Measurements from ENCODE around the gene LMF1.

The LMF1 gene

GRCh38 chr16:815861-816260 is 154.9 kb downstream of the LMF1 start:
- H3K4me3 Mint-ChIP-seq, result no peak overlapping the region
- no peaks in the 10 kb centered on the region for H3K9me3 Mint-ChIP-seq
- peaks cover 17% of the 10 kb centered on the region for H3K27me3 Mint-ChIP-seq (ENCODE audit: low read depth)
- peaks cover 2% of the 10 kb centered on the region for H3K4me1 Mint-ChIP-seq (ENCODE audit: low read depth)
- H3K27ac Mint-ChIP-seq, result no peak overlapping the region
- H3K36me3 Mint-ChIP-seq (ENCODE audit: low read depth), result no peaks in the 10 kb centered on the region

DNA sequence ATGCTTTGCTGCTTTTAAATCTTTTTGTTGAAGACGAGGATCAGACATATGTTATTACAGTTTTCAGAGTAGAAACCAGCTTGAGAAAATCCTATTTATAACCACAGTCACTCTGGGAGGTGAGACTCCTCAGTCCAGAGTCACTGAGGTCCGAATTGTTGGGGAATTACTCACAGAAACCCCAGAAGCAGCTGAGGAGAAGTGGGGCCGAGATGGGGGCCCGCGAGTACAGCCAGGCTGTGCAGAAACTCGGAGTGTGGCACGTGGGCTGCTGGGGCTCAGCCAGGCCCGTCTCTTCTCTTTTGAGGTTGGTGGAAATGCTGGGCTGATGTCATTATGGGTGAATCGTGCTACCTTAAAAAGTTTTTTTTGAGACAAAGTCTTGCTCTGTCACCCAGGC is 155.8 kb downstream of the LMF1 start:
- Mint-ChIP-seq H3K27ac (no peak overlapping the region), H3K9me3 (no peaks in the 10 kb centered on the region), H3K4me1 (ENCODE audit: low read depth) (peaks cover 2% of the 10 kb centered on the region), H3K4me3 (no peak overlapping the region), H3K36me3 (ENCODE audit: low read depth) (no peaks in the 10 kb centered on the region), H3K27me3 (ENCODE audit: low read depth) (peaks cover 17% of the 10 kb centered on the region)

- Mint-ChIP-seq H3K27me3 (ENCODE audit: low read depth) (peaks cover 17% of the 10 kb centered on the region), H3K36me3 (ENCODE audit: low read depth) (no peaks in the 10 kb centered on the region), H3K9me3 (no peaks in the 10 kb centered on the region), H3K27ac (no peak overlapping the region), H3K4me1 (ENCODE audit: low read depth) (no peaks in the 10 kb centered on the region), H3K4me3 (no peak overlapping the region)
Observed at GRCh38 chr16:813916-814412, 156.8 kb downstream of the LMF1 start.

DNA sequence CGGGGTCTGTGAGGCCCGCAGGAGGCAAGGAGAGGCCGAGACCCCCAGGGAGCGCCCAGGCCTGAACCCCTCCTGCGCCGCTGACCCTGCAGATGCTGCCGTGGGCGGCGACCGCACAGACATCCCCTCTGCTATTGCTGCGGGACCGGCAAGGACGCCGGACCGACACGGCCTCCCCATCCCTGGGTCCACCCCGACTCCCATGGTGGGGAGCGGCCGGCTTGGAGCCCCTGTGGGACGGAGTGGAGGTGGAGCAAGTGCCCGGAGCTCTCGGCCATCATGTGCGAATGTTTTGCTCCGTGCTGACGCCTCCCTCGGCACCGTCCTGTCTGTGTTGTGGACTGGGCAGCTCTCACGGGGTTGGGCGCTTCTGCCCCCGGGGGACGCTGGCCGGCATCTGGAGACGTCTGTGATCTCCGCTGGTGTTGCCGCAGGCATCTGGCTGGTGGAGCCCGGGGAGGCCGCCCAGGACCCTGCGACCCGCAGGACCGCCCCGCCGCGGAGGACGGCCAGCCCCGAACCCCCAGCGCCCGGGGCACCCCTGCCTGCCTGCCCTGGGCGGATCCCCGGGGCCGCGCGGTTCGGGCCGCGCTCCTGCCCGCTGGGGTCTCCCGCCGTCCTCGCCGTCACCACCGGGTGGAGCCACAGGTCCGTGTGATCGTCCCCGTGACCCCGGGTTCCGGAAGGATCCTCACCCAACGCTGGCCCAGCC is 157.4 kb downstream of the LMF1 start:
- Mint-ChIP-seq H3K9me3 (no peaks in the 10 kb centered on the region), H3K27me3 (ENCODE audit: low read depth) (peaks cover 17% of the 10 kb centered on the region)

DNA sequence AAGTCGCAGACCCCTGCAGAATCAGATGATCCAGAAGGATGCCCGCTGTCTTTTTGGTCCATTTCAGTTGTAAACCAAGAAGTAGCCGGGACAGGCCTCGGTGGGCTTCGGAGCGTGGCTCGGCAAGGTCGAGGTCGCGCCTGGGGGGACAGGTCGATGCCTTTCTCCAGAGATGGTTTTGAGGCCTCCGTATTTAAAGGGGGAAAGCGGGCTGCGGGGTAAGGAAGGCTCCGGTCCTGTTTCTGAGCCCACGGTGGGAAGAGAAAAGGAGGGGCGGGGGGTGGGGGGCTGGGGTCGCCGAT is 162.7 kb downstream of the LMF1 start:
- Mint-ChIP-seq H3K27me3 (ENCODE audit: low read depth) (peaks cover 12% of the 10 kb centered on the region), H3K36me3 (ENCODE audit: low read depth) (peaks cover 4% of the 10 kb centered on the region), H3K9me3 (no peaks in the 10 kb centered on the region), H3K27ac (peak overlapping the region; percentile 98), H3K4me3 (peak overlapping the region; percentile 98), H3K4me1 (ENCODE audit: low read depth) (peaks cover 10% of the 10 kb centered on the region)

More for the DNA sequence above, 157.4 kb downstream of the LMF1 start:
- no peak overlapping the region for H3K27ac Mint-ChIP-seq
- peaks cover 4% of the 10 kb centered on the region for H3K4me1 Mint-ChIP-seq (ENCODE audit: low read depth)
- H3K4me3 Mint-ChIP-seq, result no peak overlapping the region
- no peaks in the 10 kb centered on the region for H3K36me3 Mint-ChIP-seq (ENCODE audit: low read depth)

DNA sequence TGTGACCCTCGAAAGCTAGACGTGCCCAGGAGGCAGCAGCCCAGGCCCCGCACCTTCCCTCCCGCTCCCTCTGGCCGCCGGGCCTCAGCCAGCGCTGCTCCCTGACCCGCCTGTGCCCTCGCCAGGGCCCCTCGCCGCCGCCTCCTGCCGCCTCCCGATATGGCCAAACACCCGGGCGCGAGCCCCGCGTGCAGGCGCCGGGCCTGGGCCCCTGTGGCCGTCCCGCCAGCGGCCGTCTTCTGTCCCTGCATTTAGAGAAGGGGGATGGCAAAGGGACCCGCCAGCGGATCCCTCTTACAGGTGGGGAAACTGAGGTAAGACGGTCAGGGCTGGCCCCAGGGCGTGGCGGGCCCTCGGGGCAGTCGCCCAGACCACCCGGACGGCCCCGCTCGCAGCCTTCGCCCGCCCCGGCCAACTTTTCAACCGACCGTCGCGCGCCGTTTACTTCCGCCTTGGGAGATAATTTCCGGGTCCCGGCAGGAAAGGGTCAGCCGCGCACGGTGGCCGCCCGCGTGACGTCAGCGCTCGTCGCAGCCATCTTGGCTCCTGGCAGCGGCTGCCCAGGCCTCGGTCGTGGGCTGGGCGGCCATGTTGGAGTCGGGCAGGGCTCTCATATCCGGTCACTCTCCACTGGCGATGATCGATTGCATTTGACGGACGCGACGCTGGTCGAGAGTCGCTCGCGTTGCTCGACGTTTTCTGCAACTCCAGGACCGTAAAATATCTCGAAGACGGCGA is 163.3 kb downstream of the LMF1 start:
- Mint-ChIP-seq H3K27ac (peak overlapping the region; percentile 98), H3K4me3 (peak overlapping the region; percentile 98), H3K27me3 (ENCODE audit: low read depth) (peaks cover 8% of the 10 kb centered on the region), H3K9me3 (no peaks in the 10 kb centered on the region), H3K4me1 (ENCODE audit: low read depth) (peaks cover 10% of the 10 kb centered on the region), H3K36me3 (ENCODE audit: low read depth) (peaks cover 4% of the 10 kb centered on the region)

DNA sequence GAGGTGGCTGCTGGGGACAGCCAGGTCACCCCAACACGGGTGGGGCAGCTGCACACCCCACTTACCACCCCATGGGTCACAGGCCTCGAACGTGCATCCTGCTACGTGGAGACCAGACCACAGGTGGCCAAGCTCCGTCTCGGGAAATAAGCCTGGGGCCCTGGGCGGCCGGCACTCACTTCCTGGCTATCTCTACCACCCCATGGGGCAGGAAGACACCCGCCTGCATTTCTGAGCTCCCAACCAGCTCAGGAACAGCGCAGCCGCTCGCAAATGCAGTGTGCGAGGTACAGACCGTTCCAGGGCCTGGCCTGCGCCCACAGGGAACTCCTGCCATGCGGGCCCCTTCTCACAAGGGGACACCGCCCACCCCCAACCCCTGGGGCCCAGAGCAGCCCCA is 165.3 kb downstream of the LMF1 start:
- H3K4me1 Mint-ChIP-seq (ENCODE audit: low read depth), result peaks cover 10% of the 10 kb centered on the region
- H3K27ac Mint-ChIP-seq, result no peak overlapping the region
- H3K27me3 Mint-ChIP-seq (ENCODE audit: low read depth), result no peaks in the 10 kb centered on the region
- peaks cover 4% of the 10 kb centered on the region for H3K36me3 Mint-ChIP-seq (ENCODE audit: low read depth)
- no peak overlapping the region for H3K4me3 Mint-ChIP-seq
- H3K9me3 Mint-ChIP-seq, result no peaks in the 10 kb centered on the region

- H3K27ac Mint-ChIP-seq, result no peak overlapping the region
- peaks cover 4% of the 10 kb centered on the region for H3K36me3 Mint-ChIP-seq (ENCODE audit: low read depth)
- H3K4me3 Mint-ChIP-seq, result peak overlapping the region; percentile 21
- H3K9me3 Mint-ChIP-seq, result no peaks in the 10 kb centered on the region
- H3K4me1 Mint-ChIP-seq (ENCODE audit: low read depth), result peaks cover 10% of the 10 kb centered on the region
- H3K27me3 Mint-ChIP-seq (ENCODE audit: low read depth), result no peaks in the 10 kb centered on the region
Observed at GRCh38 chr16:804193-805048, 166.4 kb downstream of the LMF1 start.

DNA sequence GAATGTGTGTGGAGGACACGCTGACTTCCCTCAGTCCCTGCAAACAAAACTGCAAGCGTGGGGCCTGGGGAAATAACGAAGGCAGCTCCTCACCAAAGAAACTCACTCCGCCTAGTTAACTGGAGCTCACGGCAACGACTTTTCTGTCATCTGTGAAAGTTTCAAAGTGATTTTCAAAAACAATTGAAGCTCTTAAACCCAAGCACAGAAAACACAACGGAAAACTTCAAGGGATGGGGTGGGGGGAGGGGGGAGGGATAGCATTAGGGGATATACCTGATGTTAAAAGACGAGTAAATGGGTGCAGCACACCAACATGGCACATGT is 167.1 kb downstream of the LMF1 start:
- H3K4me3 Mint-ChIP-seq, result no peak overlapping the region
- H3K27ac Mint-ChIP-seq, result no peak overlapping the region
- no peaks in the 10 kb centered on the region for H3K9me3 Mint-ChIP-seq
- H3K4me1 Mint-ChIP-seq (ENCODE audit: low read depth), result peaks cover 9% of the 10 kb centered on the region
- H3K36me3 Mint-ChIP-seq (ENCODE audit: low read depth), result peaks cover 4% of the 10 kb centered on the region
- H3K27me3 Mint-ChIP-seq (ENCODE audit: low read depth), result no peaks in the 10 kb centered on the region
